ENCODE results near the gene ZNF787.

GRCh38 chr19:56126983-56127780 lies 6.1 kb upstream of the ZNF787 start:
- TF ChIP-seq CTCF (conservative IDR thresholded peaks at IDR 0.05) (no peak), ZFX (IDR thresholded peaks at IDR 0.05) (no peak)

All from C4-2B (cell line).